ENCODE results near the gene APOM.

DNA sequence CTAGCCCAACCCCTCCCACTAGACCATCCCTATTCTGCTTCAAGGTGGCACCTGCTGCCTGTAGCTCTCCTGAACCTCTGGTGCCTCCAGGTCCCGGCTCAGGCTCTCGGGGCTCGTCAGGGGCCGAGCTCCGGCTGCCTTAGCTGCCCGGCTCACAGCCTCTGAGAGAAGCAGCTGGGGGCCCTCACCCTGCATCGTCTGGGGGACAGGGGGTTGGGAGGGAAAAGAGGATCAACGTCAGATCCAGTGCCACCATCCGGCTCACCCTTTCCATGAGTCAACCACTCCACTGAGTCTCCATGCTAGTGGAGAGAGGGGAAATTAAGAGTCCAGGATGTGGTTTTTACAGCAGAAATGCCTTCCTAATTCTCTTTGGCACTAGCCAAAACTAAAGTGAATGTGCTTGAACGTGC lies 16.2 kb upstream of the APOM start:
- TF ChIP-seq POLR2A (IDR thresholded peaks at IDR 0.05) (no peak), CTCF (IDR thresholded peaks at IDR 0.05) (no peak)

Data from adrenal gland (tissue), 5 donors.